Measurements from ENCODE around the gene TMOD4.

DNA sequence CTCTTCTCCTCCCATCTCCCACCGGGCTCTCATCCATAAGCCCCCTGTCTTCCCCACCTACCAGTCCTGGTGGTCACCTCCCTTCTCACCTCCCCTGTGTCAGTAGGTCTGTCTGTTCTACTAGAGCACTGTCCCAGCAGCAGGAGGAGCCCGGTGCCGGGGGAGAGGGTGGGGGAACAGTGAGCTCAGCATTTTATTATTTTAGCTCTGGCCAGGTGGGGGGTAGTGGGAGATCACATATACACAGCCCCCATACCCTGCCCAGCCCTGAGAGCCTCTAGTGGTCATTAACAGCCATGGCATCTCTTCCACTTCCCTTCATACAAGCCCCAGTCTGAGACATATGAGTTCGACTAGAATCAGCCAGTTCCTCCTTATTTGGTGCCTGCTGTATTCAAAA is at the start of gene TMOD4:
- no peak for TF ChIP-seq POLR2A (IDR thresholded peaks at IDR 0.05)
- TF ChIP-seq POLR2AphosphoS5 (IDR thresholded peaks at IDR 0.05): no peak
- TF ChIP-seq, protein P1, sequence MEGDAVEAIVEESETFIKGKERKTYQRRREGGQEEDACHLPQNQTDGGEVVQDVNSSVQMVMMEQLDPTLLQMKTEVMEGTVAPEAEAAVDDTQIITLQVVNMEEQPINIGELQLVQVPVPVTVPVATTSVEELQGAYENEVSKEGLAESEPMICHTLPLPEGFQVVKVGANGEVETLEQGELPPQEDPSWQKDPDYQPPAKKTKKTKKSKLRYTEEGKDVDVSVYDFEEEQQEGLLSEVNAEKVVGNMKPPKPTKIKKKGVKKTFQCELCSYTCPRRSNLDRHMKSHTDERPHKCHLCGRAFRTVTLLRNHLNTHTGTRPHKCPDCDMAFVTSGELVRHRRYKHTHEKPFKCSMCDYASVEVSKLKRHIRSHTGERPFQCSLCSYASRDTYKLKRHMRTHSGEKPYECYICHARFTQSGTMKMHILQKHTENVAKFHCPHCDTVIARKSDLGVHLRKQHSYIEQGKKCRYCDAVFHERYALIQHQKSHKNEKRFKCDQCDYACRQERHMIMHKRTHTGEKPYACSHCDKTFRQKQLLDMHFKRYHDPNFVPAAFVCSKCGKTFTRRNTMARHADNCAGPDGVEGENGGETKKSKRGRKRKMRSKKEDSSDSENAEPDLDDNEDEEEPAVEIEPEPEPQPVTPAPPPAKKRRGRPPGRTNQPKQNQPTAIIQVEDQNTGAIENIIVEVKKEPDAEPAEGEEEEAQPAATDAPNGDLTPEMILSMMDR (IDR thresholded peaks at IDR 0.05): peak in 4 of 5 experiments; percentile 18 to 38 (median 35)

Data from transverse colon (tissue), 4 donors.